Measurements from ENCODE around the gene TJP1.

DNA sequence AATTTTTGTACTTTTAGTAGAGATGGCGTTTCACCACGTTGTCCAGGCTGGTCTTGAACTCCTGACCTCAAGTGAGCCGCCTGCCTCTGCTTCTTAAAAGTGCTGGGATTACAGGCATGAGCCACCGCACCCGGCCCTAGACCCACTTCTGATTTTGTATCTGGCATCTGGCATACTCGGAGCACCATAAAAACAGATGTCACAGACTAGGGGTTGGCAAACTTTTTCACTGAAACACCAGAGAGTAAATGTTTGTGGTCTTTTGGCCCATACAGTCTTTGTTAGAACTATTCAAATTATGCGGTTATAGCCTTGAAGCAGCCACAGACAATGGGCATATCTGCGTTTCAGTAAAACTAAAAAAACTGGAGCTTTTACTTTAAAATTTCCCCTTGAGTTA, 110.7 kb downstream of the TJP1 start:
- TF ChIP-seq, protein P1, sequence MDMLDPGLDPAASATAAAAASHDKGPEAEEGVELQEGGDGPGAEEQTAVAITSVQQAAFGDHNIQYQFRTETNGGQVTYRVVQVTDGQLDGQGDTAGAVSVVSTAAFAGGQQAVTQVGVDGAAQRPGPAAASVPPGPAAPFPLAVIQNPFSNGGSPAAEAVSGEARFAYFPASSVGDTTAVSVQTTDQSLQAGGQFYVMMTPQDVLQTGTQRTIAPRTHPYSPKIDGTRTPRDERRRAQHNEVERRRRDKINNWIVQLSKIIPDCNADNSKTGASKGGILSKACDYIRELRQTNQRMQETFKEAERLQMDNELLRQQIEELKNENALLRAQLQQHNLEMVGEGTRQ (CRISPR knock-in tag; IDR thresholded peaks at IDR 0.05), result no peak
- TF ChIP-seq, protein P2, sequence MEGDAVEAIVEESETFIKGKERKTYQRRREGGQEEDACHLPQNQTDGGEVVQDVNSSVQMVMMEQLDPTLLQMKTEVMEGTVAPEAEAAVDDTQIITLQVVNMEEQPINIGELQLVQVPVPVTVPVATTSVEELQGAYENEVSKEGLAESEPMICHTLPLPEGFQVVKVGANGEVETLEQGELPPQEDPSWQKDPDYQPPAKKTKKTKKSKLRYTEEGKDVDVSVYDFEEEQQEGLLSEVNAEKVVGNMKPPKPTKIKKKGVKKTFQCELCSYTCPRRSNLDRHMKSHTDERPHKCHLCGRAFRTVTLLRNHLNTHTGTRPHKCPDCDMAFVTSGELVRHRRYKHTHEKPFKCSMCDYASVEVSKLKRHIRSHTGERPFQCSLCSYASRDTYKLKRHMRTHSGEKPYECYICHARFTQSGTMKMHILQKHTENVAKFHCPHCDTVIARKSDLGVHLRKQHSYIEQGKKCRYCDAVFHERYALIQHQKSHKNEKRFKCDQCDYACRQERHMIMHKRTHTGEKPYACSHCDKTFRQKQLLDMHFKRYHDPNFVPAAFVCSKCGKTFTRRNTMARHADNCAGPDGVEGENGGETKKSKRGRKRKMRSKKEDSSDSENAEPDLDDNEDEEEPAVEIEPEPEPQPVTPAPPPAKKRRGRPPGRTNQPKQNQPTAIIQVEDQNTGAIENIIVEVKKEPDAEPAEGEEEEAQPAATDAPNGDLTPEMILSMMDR (IDR thresholded peaks at IDR 0.05), result no peak
- TF ChIP-seq ZNF121 (CRISPR knock-in tag; IDR thresholded peaks at IDR 0.05) (no peak), TP53 (CRISPR knock-in tag; IDR thresholded peaks at IDR 0.05) (no peak), SP1 (CRISPR knock-in tag; conservative IDR thresholded peaks at IDR 0.05) (no peak), MXD4 (CRISPR knock-in tag; IDR thresholded peaks at IDR 0.05; ENCODE audit: borderline replicate concordance) (no peak), NFATC4 (CRISPR knock-in tag; IDR thresholded peaks at IDR 0.05) (no peak), TCF7 (CRISPR knock-in tag; IDR thresholded peaks at IDR 0.05; ENCODE audit: low read depth) (no peak), JUN (CRISPR knock-in tag; IDR thresholded peaks at IDR 0.05) (no peak)
- TF ChIP-seq, protein P3, sequence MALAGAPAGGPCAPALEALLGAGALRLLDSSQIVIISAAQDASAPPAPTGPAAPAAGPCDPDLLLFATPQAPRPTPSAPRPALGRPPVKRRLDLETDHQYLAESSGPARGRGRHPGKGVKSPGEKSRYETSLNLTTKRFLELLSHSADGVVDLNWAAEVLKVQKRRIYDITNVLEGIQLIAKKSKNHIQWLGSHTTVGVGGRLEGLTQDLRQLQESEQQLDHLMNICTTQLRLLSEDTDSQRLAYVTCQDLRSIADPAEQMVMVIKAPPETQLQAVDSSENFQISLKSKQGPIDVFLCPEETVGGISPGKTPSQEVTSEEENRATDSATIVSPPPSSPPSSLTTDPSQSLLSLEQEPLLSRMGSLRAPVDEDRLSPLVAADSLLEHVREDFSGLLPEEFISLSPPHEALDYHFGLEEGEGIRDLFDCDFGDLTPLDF (CRISPR knock-in tag; IDR thresholded peaks at IDR 0.05), result no peak
- TF ChIP-seq, protein P4, sequence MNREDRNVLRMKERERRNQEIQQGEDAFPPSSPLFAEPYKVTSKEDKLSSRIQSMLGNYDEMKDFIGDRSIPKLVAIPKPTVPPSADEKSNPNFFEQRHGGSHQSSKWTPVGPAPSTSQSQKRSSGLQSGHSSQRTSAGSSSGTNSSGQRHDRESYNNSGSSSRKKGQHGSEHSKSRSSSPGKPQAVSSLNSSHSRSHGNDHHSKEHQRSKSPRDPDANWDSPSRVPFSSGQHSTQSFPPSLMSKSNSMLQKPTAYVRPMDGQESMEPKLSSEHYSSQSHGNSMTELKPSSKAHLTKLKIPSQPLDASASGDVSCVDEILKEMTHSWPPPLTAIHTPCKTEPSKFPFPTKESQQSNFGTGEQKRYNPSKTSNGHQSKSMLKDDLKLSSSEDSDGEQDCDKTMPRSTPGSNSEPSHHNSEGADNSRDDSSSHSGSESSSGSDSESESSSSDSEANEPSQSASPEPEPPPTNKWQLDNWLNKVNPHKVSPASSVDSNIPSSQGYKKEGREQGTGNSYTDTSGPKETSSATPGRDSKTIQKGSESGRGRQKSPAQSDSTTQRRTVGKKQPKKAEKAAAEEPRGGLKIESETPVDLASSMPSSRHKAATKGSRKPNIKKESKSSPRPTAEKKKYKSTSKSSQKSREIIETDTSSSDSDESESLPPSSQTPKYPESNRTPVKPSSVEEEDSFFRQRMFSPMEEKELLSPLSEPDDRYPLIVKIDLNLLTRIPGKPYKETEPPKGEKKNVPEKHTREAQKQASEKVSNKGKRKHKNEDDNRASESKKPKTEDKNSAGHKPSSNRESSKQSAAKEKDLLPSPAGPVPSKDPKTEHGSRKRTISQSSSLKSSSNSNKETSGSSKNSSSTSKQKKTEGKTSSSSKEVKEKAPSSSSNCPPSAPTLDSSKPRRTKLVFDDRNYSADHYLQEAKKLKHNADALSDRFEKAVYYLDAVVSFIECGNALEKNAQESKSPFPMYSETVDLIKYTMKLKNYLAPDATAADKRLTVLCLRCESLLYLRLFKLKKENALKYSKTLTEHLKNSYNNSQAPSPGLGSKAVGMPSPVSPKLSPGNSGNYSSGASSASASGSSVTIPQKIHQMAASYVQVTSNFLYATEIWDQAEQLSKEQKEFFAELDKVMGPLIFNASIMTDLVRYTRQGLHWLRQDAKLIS (CRISPR knock-in tag; IDR thresholded peaks at IDR 0.05; ENCODE audit: borderline replicate concordance), result no peak
- TF ChIP-seq, protein P5, sequence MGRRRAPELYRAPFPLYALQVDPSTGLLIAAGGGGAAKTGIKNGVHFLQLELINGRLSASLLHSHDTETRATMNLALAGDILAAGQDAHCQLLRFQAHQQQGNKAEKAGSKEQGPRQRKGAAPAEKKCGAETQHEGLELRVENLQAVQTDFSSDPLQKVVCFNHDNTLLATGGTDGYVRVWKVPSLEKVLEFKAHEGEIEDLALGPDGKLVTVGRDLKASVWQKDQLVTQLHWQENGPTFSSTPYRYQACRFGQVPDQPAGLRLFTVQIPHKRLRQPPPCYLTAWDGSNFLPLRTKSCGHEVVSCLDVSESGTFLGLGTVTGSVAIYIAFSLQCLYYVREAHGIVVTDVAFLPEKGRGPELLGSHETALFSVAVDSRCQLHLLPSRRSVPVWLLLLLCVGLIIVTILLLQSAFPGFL (CRISPR knock-in tag; IDR thresholded peaks at IDR 0.05; ENCODE audit: borderline replicate concordance), result no peak
- TF ChIP-seq, protein P6, sequence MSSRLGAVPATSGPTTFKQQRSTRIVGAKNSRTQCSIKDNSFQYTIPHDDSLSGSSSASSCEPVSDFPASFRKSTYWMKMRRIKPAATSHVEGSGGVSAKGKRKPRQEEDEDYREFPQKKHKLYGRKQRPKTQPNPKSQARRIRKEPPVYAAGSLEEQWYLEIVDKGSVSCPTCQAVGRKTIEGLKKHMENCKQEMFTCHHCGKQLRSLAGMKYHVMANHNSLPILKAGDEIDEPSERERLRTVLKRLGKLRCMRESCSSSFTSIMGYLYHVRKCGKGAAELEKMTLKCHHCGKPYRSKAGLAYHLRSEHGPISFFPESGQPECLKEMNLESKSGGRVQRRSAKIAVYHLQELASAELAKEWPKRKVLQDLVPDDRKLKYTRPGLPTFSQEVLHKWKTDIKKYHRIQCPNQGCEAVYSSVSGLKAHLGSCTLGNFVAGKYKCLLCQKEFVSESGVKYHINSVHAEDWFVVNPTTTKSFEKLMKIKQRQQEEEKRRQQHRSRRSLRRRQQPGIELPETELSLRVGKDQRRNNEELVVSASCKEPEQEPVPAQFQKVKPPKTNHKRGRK (CRISPR knock-in tag; IDR thresholded peaks at IDR 0.05; ENCODE audit: borderline replicate concordance), result no peak
- TF ChIP-seq, protein P7, sequence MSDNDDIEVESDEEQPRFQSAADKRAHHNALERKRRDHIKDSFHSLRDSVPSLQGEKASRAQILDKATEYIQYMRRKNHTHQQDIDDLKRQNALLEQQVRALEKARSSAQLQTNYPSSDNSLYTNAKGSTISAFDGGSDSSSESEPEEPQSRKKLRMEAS (CRISPR knock-in tag; IDR thresholded peaks at IDR 0.05), result no peak
